Retinal pigment epithelial cell (primary cell): Measurements from ENCODE around the gene PRRG1.
"Not testable (repeated sequence)": the region's sequence is repeated elsewhere in the genome, so short reads cannot be mapped to it uniquely, and the experiment has no call there.

Source experiments
- DNase-seq: peaks from one replicate; pipeline ENCODE4 v3.0.0-alpha.2; 2010; ENCODE audit warnings: low read depth
- H3K4me3 ChIP-seq: 2 replicates; pipeline ENCODE4 v1.5.1; 2011; ENCODE audit warnings: mild to moderate bottlenecking, low read length, control low read depth, moderate library complexity
- CTCF ChIP-seq: conservative IDR thresholded peaks from 2 replicates; pipeline ENCODE4 v1.5.1; 2011; ENCODE audit warnings: low read depth, low read length, control low read depth, inconsistent platforms

The PRRG1 gene

DNA sequence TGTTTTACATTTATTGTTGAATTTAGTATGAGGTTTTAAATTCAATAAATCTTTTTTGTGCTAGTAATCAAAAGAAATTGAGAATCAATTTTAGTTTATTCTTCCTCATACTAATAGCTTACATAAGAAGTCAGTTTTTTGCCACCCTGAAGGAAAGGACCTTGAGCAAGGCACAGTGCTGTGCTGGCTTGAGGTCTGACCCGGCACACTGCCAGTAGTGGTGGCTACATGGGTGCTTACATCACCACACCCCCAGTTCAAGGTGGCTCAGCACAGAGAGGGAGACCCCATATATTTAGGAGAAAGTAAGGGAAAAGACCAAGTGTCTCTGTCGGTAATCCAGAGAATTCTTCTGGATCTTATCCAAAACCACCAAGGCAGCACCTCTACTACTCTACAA, 136.3 kb downstream of the PRRG1 start:
- no peak overlapping the region for H3K4me3 ChIP-seq
- TF ChIP-seq CTCF: no peak
- DNase-seq: no peak

- TF ChIP-seq CTCF: no peak
- H3K4me3 ChIP-seq: no peak overlapping the region
- no peak for DNase-seq
Measured at GRCh38 chrX:37487271-37487670, 138.1 kb downstream of the PRRG1 start.

- no peak overlapping the region for H3K4me3 ChIP-seq
- TF ChIP-seq CTCF: no peak
- no peak for DNase-seq
Measured at GRCh38 chrX:37488323-37488722, 139.2 kb downstream of the PRRG1 start.

DNA sequence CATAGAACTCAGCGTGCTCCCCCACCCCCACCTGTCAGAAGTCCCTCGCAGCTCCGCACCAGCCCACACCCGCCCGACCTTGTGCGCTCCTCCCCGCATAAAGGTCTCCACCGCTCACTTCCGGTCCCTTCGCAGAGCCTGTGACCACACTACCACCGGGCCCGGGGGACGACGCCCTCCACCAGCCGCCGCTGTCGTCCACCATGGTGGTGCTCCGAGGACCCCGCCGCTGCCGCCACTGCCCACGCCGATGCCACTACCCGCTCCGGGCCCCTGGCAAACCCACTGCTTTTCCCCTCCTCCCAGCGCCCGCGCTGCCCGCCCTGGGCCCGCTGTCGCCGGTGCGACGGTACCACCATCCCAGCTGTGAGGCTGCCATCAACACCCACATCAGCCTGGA, 142.5 kb downstream of the PRRG1 start:
- H3K4me3 ChIP-seq: no peak overlapping the region
- TF ChIP-seq CTCF: no peak
- DNase-seq: no peak

GRCh38 chrX:37495760-37496159, 146.6 kb downstream of the PRRG1 start:
- TF ChIP-seq CTCF: peak; percentile 42
- H3K4me3 ChIP-seq, DNase-seq: not testable (repeated sequence)

DNA sequence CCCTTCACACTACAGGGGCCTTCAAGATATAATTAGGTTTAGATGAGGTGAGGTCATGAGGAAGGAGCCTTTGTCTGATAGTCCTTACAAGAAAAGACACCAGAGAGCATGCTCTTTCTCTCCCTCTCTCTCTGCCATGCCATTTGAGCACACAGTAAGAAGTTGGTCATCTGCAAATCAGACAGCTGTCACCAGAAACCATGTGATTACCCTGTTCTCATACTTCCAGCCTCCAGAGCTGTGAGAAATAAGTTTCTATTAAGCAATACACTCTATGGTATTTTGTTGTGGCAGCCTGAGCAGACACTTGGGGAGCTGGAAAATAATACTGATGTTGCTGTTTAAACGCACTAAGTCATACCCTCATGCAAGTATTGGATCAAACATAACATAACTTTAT, 148.0 kb downstream of the PRRG1 start:
- not testable (repeated sequence) for DNase-seq, H3K4me3 ChIP-seq

GRCh38 chrX:37498323-37498722, 149.2 kb downstream of the PRRG1 start:
- H3K4me3 ChIP-seq, DNase-seq: not testable (repeated sequence)

- H3K4me3 ChIP-seq, DNase-seq: not testable (repeated sequence)
Measured at GRCh38 chrX:37499649-37500048, 150.5 kb downstream of the PRRG1 start.

GRCh38 chrX:37504991-37505390, 155.8 kb downstream of the PRRG1 start:
- TF ChIP-seq CTCF: no peak
- H3K4me3 ChIP-seq: no peak overlapping the region
- DNase-seq: no peak
